OCI-M2 (cell line): ENCODE results near the gene GABRB3.

ENCODE experiments used
- DNase-seq: peaks from one replicate; lab custom pipeline; 2025; ENCODE audit not compliant: unreplicated experiment; lab: John Stamatoyannopoulos, UW

The GABRB3 gene

GRCh38 chr15:26632500-26632899, 140.4 kb downstream of the GABRB3 start:
- no peak for DNase-seq

GRCh38 chr15:26631894-26632293, 141.0 kb downstream of the GABRB3 start:
- DNase-seq = no peak

DNA sequence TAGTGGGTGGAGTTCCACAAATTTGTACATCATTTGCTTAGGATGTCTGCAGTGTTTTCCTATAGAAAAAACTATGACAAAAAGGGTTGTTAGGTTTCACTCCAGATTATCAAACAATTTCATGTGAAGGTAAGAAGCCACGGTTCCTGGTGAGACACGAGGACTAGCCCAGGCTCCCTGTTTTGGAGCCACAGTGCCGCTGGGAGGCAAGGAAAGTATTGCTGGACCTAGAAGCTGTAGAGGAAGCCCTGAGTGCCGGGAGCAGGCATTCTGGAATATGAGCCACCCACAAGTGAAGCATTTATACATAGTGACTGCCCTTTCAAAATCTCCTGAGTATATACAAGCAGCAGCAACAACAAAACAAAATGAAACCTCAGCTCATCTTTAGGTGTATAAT, 142.0 kb downstream of the GABRB3 start:
- DNase-seq = no peak

DNA sequence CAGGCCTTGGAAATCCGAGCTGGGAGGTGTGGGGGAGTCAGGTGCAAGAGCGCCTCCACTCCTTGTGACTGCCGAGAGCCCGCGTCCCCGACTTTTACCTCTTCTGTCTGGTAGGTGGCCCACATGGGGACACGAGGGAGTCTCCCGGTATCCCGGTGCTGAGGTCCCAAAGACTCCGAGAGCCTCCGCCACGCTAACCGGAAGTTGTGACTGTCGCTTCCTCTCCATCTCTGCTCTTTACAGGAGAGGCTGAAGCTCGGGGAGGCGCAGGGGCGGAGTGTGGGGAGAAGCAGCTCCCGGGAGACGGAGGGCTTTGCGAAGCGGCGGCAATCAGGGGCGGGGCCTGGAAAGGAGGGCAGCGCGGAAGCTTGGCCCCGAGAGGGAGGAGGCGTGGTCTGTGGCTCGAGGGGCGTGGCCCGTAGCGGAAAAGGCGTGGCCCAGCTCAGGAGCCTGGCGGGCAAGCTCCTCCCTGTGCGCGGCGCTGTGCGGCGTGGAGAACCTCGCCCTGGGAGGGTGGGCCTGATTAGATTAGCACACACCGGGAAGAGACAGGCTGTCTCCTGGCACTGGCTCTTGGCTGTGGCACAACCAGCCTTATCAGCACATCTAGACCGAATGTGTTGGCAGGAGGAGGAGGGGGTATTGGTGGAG, 143.9 kb downstream of the GABRB3 start:
- DNase-seq = no peak

- no peak for DNase-seq
These were observed 144.8 kb downstream of the GABRB3 start for GRCh38 chr15:26628071-26628470.

DNA sequence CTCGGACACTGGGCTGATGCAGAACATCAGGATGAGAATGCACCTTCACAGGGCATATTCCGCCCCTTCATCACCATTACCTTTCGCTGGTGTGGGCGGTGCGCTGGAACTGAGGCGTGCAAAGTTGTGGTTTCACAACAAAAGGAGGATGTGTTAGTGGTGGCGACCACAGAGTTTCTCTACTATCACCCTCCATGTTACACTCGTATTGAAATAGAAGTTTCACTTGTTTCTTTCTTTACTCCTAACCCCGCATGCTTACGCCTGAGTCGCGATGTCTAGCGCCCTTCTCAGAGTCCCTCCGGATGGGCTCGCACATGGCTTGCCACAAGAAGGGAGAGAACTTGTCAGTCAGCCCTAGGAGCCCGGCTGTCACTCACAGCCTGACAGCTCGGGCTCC, 148.7 kb downstream of the GABRB3 start:
- DNase-seq = no peak

GRCh38 chr15:26623071-26623470, 149.8 kb downstream of the GABRB3 start:
- no peak for DNase-seq

- DNase-seq = no peak
These were observed 151.1 kb downstream of the GABRB3 start for GRCh38 chr15:26621816-26622215.

DNA sequence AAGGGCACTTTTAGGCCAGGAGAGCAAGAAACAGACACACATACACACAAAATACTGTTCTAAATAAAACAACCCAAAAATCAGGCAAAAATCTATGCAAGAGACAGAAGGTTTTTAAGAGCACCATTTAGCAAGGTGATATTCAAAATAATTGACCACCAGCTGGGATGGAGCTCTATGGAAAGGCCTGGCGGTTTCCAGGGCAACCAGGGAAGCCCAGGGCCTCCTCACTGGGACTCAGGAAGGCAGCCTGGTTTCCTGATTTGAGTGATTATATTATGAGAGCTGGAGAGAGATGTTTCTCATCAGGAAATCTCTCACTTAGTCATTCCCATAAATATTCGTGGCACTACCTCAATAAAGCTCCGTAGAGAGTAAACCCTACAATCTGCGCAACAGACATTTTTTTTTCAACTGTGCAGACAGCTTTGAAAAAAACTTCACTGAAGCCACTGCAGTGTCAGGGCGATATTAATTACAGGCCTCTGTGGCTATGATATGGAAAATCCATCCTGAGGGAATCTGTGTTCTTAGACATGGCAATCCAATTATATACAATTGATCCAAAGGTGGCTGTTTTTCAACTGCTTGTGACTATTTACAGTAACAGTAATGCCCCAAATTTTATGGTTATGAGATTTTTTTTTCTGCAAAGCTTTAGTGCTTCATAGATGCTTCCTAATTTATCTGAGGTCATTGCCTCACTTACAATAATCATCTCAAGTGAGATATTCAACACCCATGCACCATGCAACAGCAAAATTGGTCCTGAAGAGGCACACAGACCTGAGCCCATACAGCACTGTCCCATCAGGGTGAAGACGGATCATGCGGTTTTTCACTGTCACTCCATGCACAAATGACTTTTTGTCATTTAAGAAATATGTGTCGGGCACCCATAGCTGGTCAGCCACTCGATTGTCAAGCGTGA, 152.1 kb downstream of the GABRB3 start:
- no peak for DNase-seq

DNA sequence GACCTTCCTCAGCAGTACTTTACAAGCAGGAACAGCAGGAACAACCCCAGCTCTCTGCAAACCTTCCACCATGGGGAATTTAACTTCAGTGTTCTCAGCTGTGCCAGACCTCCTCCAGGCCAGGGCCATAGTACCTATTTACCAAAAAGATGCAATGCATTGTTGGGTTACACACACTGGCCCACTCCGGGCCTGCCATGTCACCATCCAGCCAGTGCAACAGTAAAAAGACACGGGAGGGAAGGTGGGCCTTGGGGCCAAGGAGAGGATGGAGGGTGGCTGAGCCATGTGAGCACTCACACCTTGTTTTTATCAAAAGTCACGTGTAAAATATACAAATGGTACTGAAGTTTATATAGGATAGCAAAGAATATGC, 157.0 kb downstream of the GABRB3 start:
- no peak for DNase-seq

- DNase-seq = no peak
These were observed 157.5 kb downstream of the GABRB3 start for GRCh38 chr15:26615188-26615926.

GRCh38 chr15:26614734-26615133, 158.1 kb downstream of the GABRB3 start:
- DNase-seq = no peak

DNA sequence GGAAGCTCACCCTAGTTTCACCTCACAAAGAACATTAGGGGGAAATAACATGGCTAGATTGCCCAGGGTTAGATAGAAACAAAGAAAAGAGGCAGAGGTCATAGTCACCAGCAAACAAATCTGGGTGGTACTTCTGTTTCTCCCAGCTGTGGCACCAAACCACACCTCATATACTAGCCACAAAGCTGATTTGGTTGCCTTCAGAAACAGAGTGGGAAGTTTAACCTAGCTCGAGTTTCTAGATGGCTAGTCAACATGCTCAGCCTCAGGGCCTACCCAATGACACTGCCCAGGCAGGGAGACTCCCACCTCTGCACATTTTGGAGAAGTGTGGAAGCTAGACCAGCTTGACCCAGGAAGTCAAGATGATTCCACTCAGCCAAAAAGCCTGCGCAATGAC, 174.2 kb downstream of the GABRB3 start:
- no peak for DNase-seq

GRCh38 chr15:26595611-26596010, 177.3 kb downstream of the GABRB3 start:
- DNase-seq = no peak

- no peak for DNase-seq
These were observed 182.2 kb downstream of the GABRB3 start for GRCh38 chr15:26590676-26591075.

GRCh38 chr15:26582840-26583239, 190.0 kb downstream of the GABRB3 start:
- DNase-seq = no peak

GRCh38 chr15:26580943-26581342, 191.9 kb downstream of the GABRB3 start:
- DNase-seq = no peak

DNA sequence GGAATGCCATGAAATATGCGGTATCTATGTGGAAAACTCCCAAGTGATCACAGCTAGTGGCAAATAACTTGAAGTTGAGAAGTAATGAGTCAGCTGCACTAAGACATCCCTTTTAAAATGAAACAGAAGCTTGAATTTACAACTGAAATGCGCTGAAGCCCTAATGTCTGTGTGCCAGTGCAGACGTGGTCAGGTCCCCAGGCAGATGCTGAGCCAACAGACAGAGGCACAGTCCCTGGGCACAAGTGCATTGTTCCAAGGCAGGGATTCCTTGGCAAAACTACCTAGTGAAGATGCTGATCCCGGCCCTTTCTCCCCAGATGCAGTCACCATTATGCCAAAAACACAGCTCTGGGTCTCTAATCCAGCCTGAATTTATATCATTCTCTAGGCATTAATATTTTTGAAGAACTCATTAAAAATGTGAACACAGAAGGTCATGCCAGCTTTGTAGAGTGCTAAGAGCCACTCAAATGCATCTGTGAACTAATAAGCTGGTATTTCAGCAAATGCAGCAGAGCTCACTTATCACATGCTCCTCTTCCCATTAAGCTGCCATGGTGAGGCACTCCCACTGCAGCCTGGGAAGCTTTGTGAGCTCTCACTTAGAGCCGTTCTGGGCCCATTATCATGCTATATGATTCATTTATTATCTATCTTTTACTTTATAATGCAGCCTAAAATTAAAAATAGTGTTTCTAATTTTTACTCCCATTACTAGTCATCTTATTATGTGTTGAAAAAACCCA, 200.1 kb downstream of the GABRB3 start:
- DNase-seq = no peak

DNA sequence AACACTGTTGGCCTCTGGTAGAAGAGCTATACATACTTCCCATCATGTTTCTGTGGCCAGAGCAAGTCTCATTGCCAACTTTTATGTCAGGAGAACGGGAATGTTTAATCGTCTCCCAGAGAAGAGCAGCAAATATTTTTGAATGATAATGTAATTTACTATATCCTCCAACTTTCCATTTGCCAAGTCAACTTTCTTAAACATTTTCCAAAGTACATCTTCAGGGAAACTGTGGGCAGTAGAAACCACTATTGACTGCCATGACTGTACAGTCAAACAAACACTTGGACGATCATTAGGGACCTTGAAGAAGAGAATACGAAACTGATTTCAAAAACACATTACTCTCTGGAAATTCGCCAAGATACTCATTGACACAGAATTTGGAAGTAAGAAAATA, 201.5 kb downstream of the GABRB3 start:
- no peak for DNase-seq

DNA sequence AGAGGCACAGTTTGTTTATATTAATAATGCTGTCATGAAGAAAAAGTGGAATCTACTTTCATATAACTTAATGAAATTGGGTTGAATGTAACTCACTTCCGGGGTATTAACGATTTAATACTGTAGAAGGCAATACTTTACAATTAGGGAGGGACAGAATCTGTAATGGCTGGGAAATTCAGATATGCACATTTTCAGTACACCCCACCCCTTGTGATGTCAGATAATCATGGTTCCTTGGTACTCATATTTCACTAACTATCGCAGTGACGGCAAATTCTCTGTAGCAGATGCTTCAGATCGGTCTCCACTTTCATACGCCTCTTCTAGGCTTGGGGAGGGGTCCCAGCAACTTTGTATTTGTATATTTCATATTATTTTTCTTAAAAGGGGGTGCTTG, 207.3 kb downstream of the GABRB3 start:
- DNase-seq = no peak

DNA sequence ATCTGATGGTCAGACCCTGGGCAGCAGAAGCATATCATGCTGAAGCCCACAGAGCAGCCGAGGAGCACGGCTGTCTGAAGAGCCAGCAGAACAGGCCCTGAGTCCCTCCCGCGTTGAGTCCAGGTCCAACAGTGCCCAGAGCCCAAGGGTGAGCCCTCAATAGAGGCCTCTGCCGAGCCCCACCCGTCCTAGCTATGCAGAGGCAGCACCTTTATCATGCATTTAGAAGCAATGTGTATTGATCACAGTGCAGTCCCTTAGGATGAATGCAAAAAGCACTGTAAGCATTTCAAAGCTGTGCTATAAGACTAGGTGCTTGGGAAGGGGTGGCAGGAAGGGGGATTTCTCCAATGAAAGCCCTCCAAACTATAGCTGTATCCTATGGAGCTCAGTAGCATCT, 208.5 kb downstream of the GABRB3 start:
- DNase-seq = no peak
